AML-193 (cell line): ENCODE results near the gene OR5A1.
"Not testable (repeated sequence)": the region's sequence is repeated elsewhere in the genome, so short reads cannot be mapped to it uniquely, and the experiment has no call there.

ENCODE experiments used
- DNase-seq, 2 experiments: peaks; one replicate each; lab custom pipeline; 2025; lab: John Stamatoyannopoulos, UW

The OR5A1 gene

DNA sequence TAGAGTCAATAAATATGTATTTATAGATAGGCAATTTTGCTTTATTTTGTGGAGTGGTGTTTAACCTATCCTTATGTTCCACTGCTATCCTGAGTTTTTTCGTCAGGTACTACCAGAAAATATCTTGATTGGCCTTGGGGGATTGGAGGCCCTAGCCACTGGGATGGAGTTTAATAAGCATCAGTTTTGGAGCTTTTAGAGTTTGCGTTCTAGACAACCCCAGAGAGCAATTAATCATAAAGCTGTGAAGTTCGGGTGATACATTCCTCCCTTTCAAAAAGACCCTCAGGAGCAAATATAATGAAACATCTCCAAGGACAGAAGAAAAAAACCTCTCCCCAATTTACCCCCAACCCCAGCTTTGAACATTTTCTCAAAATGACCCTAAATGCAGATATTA is at the start of gene OR5A1:
OR5A1 (plus strand) TSS at position 301 of the 400 bp plus-strand sequence. CDS start 6,700 bp downstream, outside the sequence.
- DNase-seq: no peak

DNA sequence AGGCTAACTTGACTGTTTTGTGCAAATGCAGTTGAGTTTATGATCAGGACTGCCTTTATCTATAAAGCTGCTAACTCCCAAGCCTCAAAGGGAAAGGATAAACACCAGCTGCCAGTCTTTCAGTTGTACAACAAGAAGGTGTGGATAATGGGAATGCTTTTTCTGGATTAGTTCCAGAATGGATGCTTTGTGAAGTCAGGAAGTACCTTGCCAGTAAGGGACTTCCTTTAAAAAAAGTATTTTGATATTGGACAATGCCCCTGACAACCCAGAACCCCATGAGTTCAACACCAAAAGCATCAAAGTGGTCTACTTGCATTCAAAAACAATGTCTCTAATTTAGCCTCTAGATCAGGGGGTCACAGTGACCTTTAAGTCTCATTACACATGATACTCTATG is 42.1 kb upstream of the OR5A1 start:
- no peak for DNase-seq

DNA sequence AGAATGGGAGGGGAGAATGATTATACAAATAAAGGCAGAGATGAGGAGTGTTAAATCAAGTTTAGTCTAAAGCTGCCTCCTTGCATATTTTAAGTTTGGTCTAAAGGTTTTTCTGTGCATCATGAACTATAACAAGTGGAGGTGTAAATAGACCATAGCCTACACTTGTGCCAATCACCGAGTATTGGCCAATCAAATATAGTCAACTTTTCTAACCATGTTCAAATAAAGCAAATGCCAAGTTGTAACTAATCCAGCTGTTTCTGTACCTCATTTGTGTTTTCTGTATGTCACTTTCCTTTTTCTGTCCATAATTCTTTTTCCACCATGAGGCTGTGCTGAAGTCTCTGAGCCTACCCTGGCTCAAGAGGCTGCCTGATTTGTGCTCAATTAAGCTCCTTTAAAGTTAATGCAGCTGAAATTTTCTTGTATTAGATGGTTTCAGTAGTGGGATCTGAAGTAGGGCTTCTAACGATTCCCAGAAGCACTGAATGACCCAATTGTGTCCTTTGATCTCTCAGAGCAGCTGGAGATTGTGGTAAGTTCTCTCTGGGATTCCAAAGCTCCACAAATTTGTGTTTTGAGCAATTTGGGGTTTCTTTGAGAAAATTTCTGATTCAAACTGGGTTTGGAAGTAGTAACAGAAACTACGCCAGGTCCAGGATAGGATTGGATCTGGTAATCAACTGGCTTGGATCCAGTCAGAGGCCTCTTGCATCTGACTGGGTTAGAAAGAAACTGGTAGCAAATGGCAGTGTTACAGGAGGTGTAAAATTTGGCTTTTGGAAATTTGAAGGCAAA is 35.6 kb upstream of the OR5A1 start:
- no peak for DNase-seq

DNA sequence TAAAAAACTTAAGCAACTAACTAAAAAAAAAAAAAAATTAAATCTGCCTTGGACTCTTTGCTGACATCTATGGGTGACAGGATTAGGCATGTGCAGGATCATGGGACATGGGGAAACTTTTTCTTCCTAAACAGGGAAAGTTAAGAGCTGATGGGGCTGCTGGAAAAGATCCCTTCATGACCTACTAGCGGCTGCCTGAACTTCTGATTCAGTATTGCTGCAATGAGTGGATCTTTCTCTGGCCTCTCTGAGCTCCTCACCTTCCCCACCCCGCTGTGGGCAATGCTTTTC is 35.1 kb upstream of the OR5A1 start:
- no peak for DNase-seq

DNA sequence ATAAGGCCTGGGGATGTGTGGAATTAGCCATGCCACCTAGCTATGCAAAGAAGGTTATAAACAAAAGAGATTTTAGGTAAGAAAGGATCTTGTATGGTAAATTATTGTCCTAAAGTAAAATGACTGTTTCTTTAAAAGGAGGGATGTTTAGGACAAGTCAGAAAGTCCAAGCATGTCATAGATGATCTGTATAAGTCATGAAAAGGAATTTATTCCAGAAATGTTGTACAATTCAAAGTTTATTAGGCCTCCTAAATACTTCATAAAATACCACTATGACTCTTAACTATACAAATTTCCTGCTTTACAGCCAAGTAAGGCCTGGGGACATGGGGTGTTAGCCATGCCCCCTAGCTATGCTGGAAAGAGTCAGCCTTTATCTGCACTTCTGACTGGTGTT is 32.7 kb upstream of the OR5A1 start:
- DNase-seq: no peak

DNA sequence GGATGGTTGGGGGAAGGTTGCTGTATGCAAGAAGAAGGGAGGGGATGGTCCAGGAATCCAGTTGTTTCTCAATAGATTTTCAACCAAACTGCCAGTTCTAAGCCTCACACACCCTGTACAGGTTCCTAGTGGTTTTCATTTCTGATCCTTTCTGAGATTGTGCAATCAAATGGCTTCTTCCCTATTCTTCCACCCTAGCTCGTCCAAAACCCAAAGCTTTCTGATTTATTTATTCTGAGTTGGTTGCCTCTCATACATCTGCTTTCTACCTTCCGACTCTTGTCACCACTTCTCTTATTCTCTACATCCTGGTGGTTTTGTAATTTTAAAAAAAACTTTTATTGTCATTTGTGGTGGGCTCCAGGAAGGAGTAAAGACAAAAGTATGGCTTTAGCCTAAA is 22.6 kb upstream of the OR5A1 start:
- peak; percentile 34 to 44 for DNase-seq

DNA sequence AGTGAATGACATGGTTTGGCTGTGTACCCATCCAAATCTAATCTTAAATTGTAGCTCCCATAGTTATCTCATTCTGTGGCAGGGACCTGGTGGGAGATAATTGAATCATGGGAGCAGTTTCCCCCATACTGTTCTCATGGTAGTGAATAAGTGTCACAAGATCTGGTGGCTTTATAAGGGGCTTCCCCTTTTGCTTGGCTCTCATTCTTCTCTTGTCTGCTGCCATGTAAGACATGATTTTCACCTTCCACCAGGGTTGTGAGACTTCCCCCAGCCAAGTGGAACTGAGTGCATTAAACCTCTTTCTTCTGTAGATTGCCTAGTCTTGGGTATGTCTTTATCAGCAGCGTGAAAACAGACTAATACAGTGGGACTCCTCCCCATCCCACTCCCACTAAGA is 21.2 kb upstream of the OR5A1 start:
- no peak for DNase-seq

DNA sequence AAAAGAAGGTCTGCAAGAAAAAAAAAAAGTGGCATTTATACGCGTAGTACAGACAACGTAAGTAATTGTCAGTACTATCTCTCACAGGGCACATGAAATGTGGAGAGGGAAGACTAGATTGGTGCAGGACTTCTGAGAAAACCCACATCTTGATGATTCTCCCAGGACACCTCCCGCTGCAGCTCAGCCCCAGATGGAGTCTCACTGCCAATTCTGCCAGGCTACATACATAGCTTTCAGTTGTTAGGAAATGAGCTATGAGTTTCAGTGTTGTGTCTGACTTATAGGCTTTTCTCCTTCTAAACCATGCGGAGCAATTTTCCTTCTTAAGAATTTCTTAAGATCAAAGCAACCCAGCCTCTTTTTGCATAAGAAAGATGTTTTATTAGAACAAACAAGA is 19.7 kb upstream of the OR5A1 start:
- DNase-seq: no peak

DNA sequence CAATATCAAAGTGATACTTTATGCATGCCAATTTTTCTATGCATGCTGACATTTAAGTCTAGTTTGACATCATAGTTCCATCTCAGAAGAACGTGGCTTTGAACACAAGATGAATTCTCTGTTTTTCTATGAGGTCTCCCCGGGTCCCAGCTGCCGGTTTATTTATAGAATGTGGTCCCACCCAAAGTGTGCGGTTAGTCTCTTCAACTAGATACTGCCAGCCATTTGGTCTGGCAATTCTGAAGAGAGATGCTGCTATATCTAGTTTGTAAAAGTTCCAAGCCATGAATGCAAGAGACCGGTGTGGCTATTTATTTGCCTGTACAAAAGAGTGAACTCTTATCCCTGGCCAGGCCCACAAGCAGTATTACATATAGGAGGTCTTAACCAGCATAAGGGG is 19.2 kb upstream of the OR5A1 start:
- no peak for DNase-seq

DNA sequence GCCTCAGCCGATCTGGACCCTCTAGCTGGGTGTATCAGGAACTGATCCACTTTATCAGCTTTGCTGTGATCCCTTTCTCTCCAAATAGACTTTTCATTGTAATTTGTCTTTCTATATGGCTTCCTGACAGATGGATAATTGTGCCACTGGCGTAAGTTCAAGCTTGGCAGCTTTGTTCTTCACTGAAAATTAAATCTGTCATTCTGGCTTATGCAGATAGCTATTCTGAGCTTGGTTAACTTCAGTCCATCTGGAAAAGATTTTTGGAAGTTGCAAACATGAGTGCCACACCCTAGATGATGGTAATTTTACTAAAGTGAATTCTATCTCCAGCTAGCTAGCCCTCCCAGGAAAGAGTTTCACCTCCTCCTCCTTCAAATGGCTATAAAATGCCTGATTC is 18.1 kb upstream of the OR5A1 start:
- DNase-seq: no peak

DNA sequence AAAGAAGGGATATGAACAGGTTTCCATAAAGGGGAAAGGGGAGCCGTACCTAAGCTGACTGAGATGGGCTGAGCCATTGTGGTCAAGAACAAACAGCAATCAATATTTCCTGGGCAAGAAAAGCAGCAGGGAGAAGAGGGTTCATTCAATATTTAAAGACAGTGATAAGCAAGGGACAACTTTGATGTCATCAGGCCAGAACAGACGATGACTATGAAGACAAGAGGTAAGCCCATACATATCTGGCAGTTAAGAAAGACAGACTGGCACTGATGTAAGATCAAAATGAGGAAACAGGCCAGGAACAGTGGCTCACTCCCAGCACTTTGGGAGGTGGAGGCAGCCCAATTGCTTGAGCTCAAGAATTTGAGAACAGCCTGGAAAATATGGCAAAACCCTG is 12.4 kb upstream of the OR5A1 start:
- no peak for DNase-seq

DNA sequence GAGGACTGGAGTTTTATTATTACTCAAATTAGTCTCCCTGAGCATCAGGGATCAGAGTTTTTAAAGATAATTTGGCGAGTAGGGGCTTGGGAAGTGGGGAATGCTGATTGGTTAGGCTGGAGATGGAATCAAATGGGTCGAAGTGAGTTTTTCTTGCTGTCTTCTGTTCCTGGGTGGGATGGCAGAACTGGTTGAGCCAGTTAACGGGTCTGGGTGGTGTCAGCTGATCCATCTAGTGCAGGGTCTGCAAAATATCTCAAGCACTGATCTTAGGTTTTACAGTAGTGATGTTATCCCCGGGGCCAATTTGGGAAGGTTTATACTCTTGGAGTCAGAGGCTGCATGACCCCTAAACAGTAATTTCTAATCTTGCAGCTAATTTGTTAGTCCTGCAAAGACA is 11.1 kb upstream of the OR5A1 start:
- DNase-seq: no peak

DNA sequence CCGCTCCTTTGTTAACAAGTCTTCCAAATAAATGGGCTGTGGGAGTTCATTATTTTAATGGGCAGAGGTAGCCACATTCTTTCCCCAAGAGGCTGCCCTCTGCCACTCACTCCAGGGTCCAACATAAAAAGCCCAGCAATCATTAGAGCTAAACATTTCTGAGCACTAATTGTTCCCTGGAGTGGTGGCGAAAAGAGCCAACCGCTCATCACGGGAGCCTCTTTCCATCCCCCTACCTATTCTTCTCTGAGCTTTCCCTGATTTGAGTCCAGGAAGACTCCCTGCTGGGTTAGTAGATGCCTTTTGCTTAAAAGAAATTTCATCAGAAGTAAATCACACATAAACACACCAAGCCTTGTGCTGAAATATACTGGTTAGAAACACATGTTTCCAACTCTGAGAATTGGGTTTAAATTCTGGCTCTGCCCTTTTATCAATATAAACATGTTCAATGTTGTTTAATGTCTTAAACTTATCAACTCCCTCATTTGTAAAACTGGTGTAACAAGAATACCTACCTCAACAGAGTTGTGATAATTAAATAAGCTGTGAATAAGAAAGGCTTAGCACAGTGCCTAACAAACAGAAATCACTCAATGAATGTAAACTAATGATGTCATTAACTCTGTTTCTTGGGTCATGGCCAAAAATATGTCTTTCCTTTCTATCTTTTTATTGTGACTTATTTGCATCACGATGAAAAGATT is 9.8 kb upstream of the OR5A1 start, which contains the start of gene OR5A2:
OR5A2 (minus strand) TSS at position 53 of the 707 bp plus-strand sequence. CDS start 3,460 bp downstream, outside the sequence.
- DNase-seq: no peak

DNA sequence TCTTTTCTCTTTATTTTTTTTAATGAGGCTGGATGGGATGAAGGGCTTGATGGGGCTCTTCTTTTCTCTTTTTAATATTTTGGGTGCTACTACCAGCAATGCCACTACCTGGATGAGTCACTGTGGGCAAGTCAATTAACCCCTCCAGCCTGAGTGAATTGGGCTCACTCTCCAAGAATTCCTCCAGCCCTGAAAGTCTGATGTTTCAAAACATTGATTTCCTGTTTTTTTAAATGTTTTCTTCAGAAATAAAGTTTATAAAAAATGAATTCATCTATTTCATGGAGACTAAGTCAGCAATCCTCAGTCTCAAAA is 9.2 kb upstream of the OR5A1 start:
- DNase-seq: no peak

DNA sequence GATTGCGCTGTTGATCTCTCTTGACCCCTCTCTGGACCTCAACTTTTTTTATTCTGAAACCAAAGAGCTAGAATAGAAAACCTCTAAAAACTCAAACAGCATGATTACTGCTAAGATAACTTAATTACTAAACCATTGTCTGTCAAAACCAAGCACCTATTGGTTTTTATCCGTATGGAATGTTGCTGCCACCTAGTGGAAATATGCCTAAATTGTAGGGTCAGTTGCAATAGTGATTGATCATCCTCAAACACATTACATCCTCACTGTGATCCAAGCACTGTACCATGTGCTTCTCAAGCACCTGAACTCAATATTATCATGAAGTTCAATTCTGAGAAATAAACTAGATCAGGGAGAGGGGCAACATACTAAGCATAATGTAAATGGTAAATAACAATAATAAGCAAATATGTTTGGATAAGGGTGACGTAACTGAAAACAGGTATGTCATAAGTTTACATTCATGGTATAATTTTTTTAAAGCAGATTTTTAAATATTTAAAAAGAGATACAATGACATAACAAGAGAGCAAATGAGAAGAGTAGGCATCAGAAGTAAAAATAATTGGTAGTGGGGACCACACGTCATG is 6.2 kb upstream of the OR5A1 start:
- DNase-seq: peak; percentile 41 to 60

DNA sequence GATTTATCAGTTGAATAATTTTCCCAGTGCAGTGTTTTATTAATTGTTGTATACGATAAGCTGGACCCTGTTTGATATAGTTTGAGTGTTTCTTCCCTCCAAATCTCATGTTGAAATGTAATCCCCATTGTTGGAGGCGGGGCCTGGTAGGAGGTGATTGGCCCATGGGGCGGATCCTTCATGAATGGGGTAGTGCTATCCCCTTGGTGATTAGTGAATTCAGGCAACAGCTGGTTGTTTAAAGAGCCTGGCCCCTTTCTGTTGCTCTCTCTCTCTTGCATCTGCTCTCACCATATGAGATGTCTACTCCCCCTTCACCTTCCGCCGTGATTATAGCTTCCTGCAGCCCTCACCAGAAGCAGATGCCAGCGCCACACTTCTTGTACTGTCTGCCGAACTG is 1.5 kb downstream of the OR5A1 start:
- no peak for DNase-seq

DNA sequence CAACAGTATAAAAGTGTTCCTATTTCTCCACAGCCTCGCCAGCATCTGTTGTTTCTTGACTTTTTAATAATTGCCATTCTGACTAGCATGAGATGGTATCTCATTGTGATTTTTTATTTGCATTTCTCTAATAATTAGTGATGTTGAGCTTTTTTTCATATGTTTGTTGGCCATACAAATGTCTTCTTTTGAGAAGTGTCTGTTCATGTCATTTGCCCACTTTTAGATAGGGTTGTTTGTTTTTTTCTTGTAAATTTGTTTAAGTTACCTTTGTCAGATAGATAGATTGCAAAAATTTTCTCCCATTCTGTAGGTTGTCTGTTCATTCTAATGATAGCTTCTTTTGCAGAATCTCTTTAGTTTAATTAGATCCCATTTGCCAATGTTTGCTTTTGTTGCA is 9.4 kb downstream of the OR5A1 start:
- not testable (repeated sequence) for DNase-seq

DNA sequence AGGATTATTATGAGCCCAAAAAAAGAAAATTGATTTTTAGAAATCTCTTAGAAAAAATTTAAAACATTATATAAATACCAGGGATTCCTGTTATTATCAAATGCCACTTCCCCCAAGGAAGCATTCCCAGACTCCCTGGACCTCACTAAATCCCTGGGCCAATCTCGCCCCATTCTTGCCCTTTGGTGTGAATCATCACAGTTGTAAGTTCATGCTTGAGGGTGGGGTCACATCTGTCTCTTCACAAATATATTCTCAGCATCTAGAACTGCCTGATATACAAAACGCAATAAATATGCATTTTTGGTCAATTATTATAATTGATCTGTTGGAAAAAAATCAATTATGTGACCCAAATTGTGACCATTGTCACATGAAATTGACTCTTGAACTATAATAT is 12.2 kb downstream of the OR5A1 start:
- DNase-seq: no peak

DNA sequence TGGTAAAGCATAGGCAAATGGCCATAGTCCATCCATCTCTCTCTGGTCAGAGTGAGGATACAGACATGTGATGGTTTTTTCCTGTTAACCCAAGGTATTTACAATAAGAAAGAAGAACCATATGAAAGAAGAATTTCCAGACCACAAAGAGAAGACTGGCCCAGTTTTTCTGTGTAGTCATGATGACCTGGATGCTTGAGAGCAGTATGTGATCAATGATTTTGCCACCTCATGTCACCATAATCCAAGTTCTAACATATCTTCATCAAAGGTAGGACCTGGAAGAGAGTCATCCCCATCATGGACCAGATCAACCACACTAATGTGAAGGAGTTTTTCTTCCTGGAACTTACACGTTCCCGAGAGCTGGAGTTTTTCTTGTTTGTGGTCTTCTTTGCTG is 20.4 kb downstream of the OR5A1 start, which contains the start of gene OR4D6:
OR4D6 (plus strand) TSS at position 301 of the 400 bp plus-strand sequence; CDS start at position 301, 0 bp downstream.
- DNase-seq: no peak

DNA sequence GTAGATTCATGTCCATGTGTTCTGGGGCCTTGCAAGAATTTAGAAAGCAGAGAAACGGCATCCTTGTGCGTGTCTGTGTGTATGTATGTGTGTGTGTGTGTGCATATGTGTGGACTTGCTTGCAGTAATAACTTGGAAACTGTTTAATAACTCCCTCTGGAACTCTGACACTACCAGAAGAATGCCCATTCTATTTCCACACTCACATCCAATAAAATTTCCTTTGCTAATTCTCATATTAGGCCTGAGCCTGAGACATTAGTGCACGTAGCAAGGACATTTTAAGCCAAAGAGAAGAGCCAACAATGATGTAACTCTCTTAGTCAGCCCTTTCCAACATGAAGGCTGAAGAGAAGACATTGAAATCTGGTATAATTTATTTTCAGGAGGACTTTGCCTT is 23.6 kb downstream of the OR5A1 start:
- no peak for DNase-seq

DNA sequence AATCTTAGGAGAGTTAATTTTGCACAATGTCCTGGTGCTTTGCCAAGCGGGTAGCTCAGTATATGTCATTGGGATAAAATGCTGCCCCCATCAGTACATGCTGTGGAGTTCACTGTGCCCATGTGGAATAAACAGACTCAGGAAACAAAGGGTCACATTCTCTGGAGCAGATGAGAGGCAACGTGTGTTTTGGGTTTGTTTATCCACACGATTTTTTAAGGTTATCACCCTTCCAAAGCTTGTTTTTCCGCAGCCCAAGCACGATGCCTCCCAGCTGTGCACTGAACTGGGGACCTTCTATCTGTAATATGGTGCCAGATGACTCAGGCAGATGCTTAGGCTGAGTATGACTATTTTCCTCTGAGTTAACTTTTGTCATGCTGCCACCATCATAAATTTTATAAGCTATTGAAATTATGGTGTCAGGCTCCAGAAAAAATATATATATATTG is 26.9 kb downstream of the OR5A1 start:
- no peak for DNase-seq

DNA sequence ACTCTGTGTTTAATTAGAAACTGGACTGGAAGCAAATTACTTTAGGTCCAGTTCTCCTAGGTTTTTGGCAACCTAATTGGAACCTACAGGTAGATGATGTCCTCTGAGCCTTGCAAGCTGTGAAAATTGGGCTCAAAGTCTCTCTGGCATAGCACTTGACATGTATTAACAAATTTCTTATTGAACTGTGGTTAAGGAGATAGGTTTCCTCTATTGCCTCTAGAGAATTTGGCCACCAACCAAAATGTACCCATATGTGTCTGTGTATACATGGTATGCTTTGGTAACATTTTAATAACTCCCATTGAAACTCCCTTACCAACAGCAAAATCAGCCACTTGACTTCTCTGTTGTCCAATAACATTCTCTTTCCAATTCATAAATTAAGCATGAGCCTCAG is 36.7 kb downstream of the OR5A1 start, which contains the start of gene OR4D10:
OR4D10 (plus strand) TSS at position 301 of the 400 bp plus-strand sequence. CDS start 4,115 bp downstream, outside the sequence.
- no peak for DNase-seq

DNA sequence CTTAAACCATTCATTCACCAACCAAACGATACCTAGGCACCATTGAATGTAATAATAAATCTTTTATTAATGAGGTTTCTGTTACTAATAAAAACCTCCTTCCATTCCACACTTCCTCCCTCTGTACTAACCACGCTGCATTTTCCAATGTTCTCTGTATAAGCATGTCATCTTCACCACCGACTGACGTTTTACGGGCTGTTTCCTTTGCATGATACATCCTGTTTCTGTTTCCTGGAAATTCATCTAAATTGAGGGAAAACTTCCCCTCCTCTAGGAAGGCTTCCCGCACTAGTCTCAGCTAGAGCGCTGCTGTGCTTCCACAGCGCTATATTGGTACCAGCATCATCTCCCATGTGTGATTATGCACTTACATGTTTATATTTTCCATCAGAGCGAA is 38.9 kb downstream of the OR5A1 start:
- no peak for DNase-seq
